SU-DHL-6 (cell line): Measurements from ENCODE around the gene CATSPERB.

Experiments used
- EZH2phosphoT487 ChIP-seq: fragments of 200-600 bp; sonication (generic), shearing (Covaris generic); conservative IDR thresholded peaks from 2 replicates; pipeline ENCODE4 v1.6.1; 2018; ENCODE audit warnings: mild to moderate bottlenecking, antibody characterized with exemption, low read length, moderate library complexity, mixed read lengths
- TF ChIP-seq, protein P1 (sequence below): fragments of 200-600 bp; sonication (generic); IDR thresholded peaks from one replicate; pipeline ENCODE4 v1.5.1; 2017; ENCODE audit warnings: antibody characterized with exemption, mild to moderate bottlenecking, low read length, moderate library complexity; ENCODE audit not compliant: insufficient read depth, poor library complexity, severe bottlenecking

DNA sequence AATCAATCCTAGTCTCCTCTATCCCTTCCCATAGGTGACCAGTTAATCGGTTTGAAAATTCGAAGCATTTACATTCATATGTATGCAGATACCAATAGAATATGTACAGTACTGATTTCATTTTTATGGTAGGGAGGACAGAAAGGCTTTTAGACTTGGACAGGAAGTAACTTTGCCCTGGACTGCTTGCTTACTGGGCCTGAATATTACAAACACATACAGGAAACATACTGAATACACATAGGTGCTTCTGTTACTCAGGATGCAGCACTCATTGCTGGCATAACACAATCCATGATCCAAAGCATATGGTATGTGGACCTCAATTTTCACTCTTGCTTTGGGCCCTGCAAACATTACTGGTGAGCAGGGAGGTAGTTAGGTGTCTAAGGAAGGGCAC is 71.1 kb downstream of the CATSPERB start:
- TF ChIP-seq, protein P1, sequence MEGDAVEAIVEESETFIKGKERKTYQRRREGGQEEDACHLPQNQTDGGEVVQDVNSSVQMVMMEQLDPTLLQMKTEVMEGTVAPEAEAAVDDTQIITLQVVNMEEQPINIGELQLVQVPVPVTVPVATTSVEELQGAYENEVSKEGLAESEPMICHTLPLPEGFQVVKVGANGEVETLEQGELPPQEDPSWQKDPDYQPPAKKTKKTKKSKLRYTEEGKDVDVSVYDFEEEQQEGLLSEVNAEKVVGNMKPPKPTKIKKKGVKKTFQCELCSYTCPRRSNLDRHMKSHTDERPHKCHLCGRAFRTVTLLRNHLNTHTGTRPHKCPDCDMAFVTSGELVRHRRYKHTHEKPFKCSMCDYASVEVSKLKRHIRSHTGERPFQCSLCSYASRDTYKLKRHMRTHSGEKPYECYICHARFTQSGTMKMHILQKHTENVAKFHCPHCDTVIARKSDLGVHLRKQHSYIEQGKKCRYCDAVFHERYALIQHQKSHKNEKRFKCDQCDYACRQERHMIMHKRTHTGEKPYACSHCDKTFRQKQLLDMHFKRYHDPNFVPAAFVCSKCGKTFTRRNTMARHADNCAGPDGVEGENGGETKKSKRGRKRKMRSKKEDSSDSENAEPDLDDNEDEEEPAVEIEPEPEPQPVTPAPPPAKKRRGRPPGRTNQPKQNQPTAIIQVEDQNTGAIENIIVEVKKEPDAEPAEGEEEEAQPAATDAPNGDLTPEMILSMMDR: no peak
- TF ChIP-seq EZH2phosphoT487: no peak
